OCI-LY3 (cell line): Measurements from ENCODE around the gene LARGE1.

Source experiments
- H2AFZ ChIP-seq: fragments of 200-600, 300-600 bp; shearing (Covaris generic); 2 replicates; pipeline ENCODE4 v1.6.0; 2014; ENCODE audit warnings: antibody characterized with exemption, low read depth, low read length
- H3K27ac ChIP-seq: fragments of 200-600, 300-600 bp; sonication (generic); 2 replicates; pipeline ENCODE4 v1.5.1; 2014; ENCODE audit warnings: mild to moderate bottlenecking, low read length, moderate library complexity, mixed read lengths
- H3K27me3 ChIP-seq: fragments of 200-600, 300-600 bp; sonication (generic); 2 replicates; pipeline ENCODE4 v1.6.1; 2014; ENCODE audit warnings: low read depth, low read length, mixed read lengths
- H3K36me3 ChIP-seq: fragments of 200-600, 300-600 bp; sonication (generic); replicated peaks from 2 replicates; pipeline ENCODE3; 2014; ENCODE audit warnings: low read depth, low read length, mixed read lengths
- H3K4me1 ChIP-seq: fragments of 300-600, 200-600 bp; sonication (generic); 2 replicates; pipeline ENCODE4 v1.6.1; 2014; ENCODE audit warnings: low read length, mixed read lengths
- H3K4me2 ChIP-seq: fragments of 200-600, 300-600 bp; sonication (generic); 2 replicates; pipeline ENCODE4 v1.6.1; 2014; ENCODE audit warnings: low read length, mixed read lengths
- H3K4me3 ChIP-seq: fragments of 300-600, 200-600 bp; sonication (generic); 2 replicates; pipeline ENCODE4 v1.5.1; 2014; ENCODE audit warnings: antibody characterized with exemption, mild to moderate bottlenecking, low read length, moderate library complexity
- H3K79me2 ChIP-seq: fragments of 300-600, 200-600 bp; shearing (Covaris generic); 2 replicates; pipeline ENCODE4 v1.6.1; 2014; ENCODE audit warnings: mild to moderate bottlenecking, low read length, mixed read lengths
- H3K9ac ChIP-seq: fragments of 300-600, 200-600 bp; shearing (Covaris generic); 2 replicates; pipeline ENCODE4 v1.6.0; 2014; ENCODE audit warnings: mild to moderate bottlenecking, low read length, moderate library complexity
- H3K9me3 ChIP-seq: fragments of 200-600, 300-600 bp; shearing (Covaris generic); 2 replicates; pipeline ENCODE4 v1.6.1; 2014; ENCODE audit warnings: low read length, mixed read lengths; ENCODE audit not compliant: insufficient read depth
- H4K20me1 ChIP-seq: fragments of 200-600, 300-600 bp; sonication (generic); 2 replicates; pipeline ENCODE4 v1.6.1; 2016; ENCODE audit warnings: low read length, mixed read lengths; ENCODE audit not compliant: insufficient read depth
- CTCF ChIP-seq: fragments of 200-600, 300-600 bp; sonication (generic); IDR thresholded peaks from 2 replicates; pipeline ENCODE4 v1.5.1; 2014; ENCODE audit warnings: antibody characterized with exemption, low read length, low read depth
- EZH2phosphoT487 ChIP-seq: fragments of 200-600 bp; shearing (Covaris generic); IDR thresholded peaks from 2 replicates; pipeline ENCODE4 v1.6.1; 2018; ENCODE audit warnings: antibody characterized with exemption, mixed run types, low read depth

Gene LARGE1

GRCh38 chr22:33882991-33883390 is 37.3 kb downstream of the LARGE1 start:
- no peaks in the 10 kb centered on the region for H3K27me3 ChIP-seq
- H3K79me2 ChIP-seq: peaks cover 85% of the 10 kb centered on the region
- H3K9me3 ChIP-seq: no peaks in the 10 kb centered on the region
- peak overlapping the region; percentile 38 for H3K27ac ChIP-seq
- H3K9ac ChIP-seq: peak overlapping the region; percentile 5; the same call in 1 of the 2 replicates
- H3K36me3 ChIP-seq: no peaks in the 10 kb centered on the region
- peaks cover 46% of the 10 kb centered on the region for H3K4me1 ChIP-seq
- no peak overlapping the region for H2AFZ ChIP-seq
- TF ChIP-seq CTCF (no peak), EZH2phosphoT487 (no peak)
- peaks cover 49% of the 10 kb centered on the region for H4K20me1 ChIP-seq
- H3K4me3 ChIP-seq: peak overlapping the region; percentile 64
- H3K4me2 ChIP-seq: peak overlapping the region; percentile 92

- no peak overlapping the region for H3K4me2 ChIP-seq
- peaks cover 50% of the 10 kb centered on the region for H4K20me1 ChIP-seq
- no peak overlapping the region for H3K4me3 ChIP-seq
- no peak overlapping the region for H2AFZ ChIP-seq
- H3K36me3 ChIP-seq: no peaks in the 10 kb centered on the region
- no peak for TF ChIP-seq EZH2phosphoT487
- TF ChIP-seq CTCF: no peak
- no peak overlapping the region for H3K27ac ChIP-seq
- no peaks in the 10 kb centered on the region for H3K9me3 ChIP-seq
- peaks cover 81% of the 10 kb centered on the region for H3K79me2 ChIP-seq
- peaks cover 42% of the 10 kb centered on the region for H3K4me1 ChIP-seq
- no peak overlapping the region for H3K9ac ChIP-seq
- no peaks in the 10 kb centered on the region for H3K27me3 ChIP-seq
Measured at GRCh38 chr22:33880986-33881385, 39.3 kb downstream of the LARGE1 start.

GRCh38 chr22:33879796-33880195 is 40.5 kb downstream of the LARGE1 start:
- Histone ChIP-seq H3K36me3 (no peaks in the 10 kb centered on the region), H3K4me2 (no peak overlapping the region), H3K4me1 (peaks cover 38% of the 10 kb centered on the region), H3K4me3 (no peak overlapping the region), H3K9me3 (no peaks in the 10 kb centered on the region), H3K79me2 (peaks cover 80% of the 10 kb centered on the region), H4K20me1 (peaks cover 62% of the 10 kb centered on the region), H3K27me3 (no peaks in the 10 kb centered on the region), H3K27ac (no peak overlapping the region), H2AFZ (no peak overlapping the region), H3K9ac (no peak overlapping the region)
- no peak for TF ChIP-seq EZH2phosphoT487
- TF ChIP-seq CTCF: no peak

- TF ChIP-seq CTCF: no peak
- TF ChIP-seq EZH2phosphoT487: no peak
Measured at GRCh38 chr22:33875316-33875715, 45.0 kb downstream of the LARGE1 start.

More at GRCh38 chr22:33875316-33875715, 45.0 kb downstream of the LARGE1 start:
- Histone ChIP-seq H3K27ac (no peak overlapping the region), H3K9ac (no peak overlapping the region), H3K36me3 (no peaks in the 10 kb centered on the region), H3K27me3 (no peaks in the 10 kb centered on the region), H2AFZ (no peak overlapping the region), H4K20me1 (peaks cover 37% of the 10 kb centered on the region), H3K4me3 (no peak overlapping the region), H3K9me3 (no peaks in the 10 kb centered on the region), H3K4me1 (peaks cover 18% of the 10 kb centered on the region), H3K79me2 (peaks cover 78% of the 10 kb centered on the region), H3K4me2 (no peak overlapping the region)
